HS-5 (cell line): ENCODE results near the gene SEMA4A.
"Not testable (repeated sequence)": the region's sequence is repeated elsewhere in the genome, so short reads cannot be mapped to it uniquely, and the experiment has no call there.

Experiments used
- DNase-seq: peaks from one replicate; pipeline ENCODE4 v3.0.0-alpha.2; 2012; ENCODE audit warnings: low read depth

Gene SEMA4A

GRCh38 chr1:156119503-156120209, 33.7 kb upstream of the SEMA4A start:
- DNase-seq: no peak

- no peak for DNase-seq
These were observed 33.1 kb upstream of the SEMA4A start for GRCh38 chr1:156120318-156120717.

GRCh38 chr1:156121005-156121404, 32.4 kb upstream of the SEMA4A start:
- not testable (repeated sequence) for DNase-seq

GRCh38 chr1:156121457-156121856, 31.9 kb upstream of the SEMA4A start:
- no peak for DNase-seq

- DNase-seq: no peak
These were observed 31.3 kb upstream of the SEMA4A start for GRCh38 chr1:156122086-156122485.

- DNase-seq: peak; percentile 75
These were observed 30.6 kb upstream of the SEMA4A start for GRCh38 chr1:156122519-156123355.

- peak; percentile 96 for DNase-seq
These were observed 29.8 kb upstream of the SEMA4A start for GRCh38 chr1:156123356-156124196.

- DNase-seq: no peak
These were observed 28.6 kb upstream of the SEMA4A start for GRCh38 chr1:156124557-156125483.

- not testable (repeated sequence) for DNase-seq
These were observed 27.8 kb upstream of the SEMA4A start for GRCh38 chr1:156125544-156125943.

- peak; percentile 91 for DNase-seq
These were observed 27.2 kb upstream of the SEMA4A start for GRCh38 chr1:156126043-156126629.

- DNase-seq: peak; percentile 82
These were observed 26.5 kb upstream of the SEMA4A start for GRCh38 chr1:156126630-156127534.

- DNase-seq: no peak
These were observed 25.1 kb upstream of the SEMA4A start for GRCh38 chr1:156128308-156128653.

- no peak for DNase-seq
These were observed 24.5 kb upstream of the SEMA4A start for GRCh38 chr1:156128654-156129597.

- peak; percentile 93 for DNase-seq
These were observed 23.5 kb upstream of the SEMA4A start for GRCh38 chr1:156129687-156130577.

- no peak for DNase-seq
These were observed 22.8 kb upstream of the SEMA4A start for GRCh38 chr1:156130578-156130942.

GRCh38 chr1:156134716-156135435, 18.5 kb upstream of the SEMA4A start:
- DNase-seq: no peak
